Bronchial epithelial cell (primary cell): ENCODE data around the gene SERPINE1. TPM values are rescaled to one million over a fixed set of nuclear protein-coding genes. Genes with fewer than 3 reads are reported as not detected.

Source experiments
- DNase-seq: peaks from one replicate; pipeline ENCODE4 v3.0.0-alpha.2; 2010; ENCODE audit warnings: low read depth
- FAIRE-seq: peaks from 2 replicates; lab custom pipeline; 2011; peaks lifted over from hg19 to GRCh38; lab: Jason Lieb, UNC
- H3K27me3 ChIP-seq: 2 replicates; pipeline ENCODE4 v1.5.1; 2011; ENCODE audit warnings: low read length; ENCODE audit not compliant: control insufficient read depth, insufficient read depth
- H3K36me3 ChIP-seq: 2 replicates; pipeline ENCODE4 v1.5.1; 2011; ENCODE audit warnings: low read length; ENCODE audit not compliant: control insufficient read depth, insufficient read depth
- H3K4me3 ChIP-seq: 2 replicates; pipeline ENCODE4 v1.5.1; 2011; ENCODE audit warnings: mild to moderate bottlenecking, low read depth, low read length, control low read depth
- total RNA-seq: library from RNA; depleted of rRNA; stranded (reverse); fragments of >200 nt; gene quantifications from 2 replicates; pipeline ENCODE4 v1.2.1, GENCODE V29; 2014
- TF ChIP-seq, protein P1 (sequence below): IDR thresholded peaks from 2 replicates; pipeline ENCODE4 v1.5.1; 2011; ENCODE audit warnings: mild to moderate bottlenecking, moderate library complexity, low read length, control low read depth, inconsistent platforms; ENCODE audit not compliant: insufficient read depth, severe bottlenecking

The SERPINE1 gene
- total RNA-seq, 1 donor from 2014 or later, result 54.2 TPM

- peaks cover 32% of the 10 kb centered on the region for H3K36me3 ChIP-seq
- no peak for DNase-seq
- H3K27me3 ChIP-seq, result no peaks in the 10 kb centered on the region
- TF ChIP-seq, protein P1, sequence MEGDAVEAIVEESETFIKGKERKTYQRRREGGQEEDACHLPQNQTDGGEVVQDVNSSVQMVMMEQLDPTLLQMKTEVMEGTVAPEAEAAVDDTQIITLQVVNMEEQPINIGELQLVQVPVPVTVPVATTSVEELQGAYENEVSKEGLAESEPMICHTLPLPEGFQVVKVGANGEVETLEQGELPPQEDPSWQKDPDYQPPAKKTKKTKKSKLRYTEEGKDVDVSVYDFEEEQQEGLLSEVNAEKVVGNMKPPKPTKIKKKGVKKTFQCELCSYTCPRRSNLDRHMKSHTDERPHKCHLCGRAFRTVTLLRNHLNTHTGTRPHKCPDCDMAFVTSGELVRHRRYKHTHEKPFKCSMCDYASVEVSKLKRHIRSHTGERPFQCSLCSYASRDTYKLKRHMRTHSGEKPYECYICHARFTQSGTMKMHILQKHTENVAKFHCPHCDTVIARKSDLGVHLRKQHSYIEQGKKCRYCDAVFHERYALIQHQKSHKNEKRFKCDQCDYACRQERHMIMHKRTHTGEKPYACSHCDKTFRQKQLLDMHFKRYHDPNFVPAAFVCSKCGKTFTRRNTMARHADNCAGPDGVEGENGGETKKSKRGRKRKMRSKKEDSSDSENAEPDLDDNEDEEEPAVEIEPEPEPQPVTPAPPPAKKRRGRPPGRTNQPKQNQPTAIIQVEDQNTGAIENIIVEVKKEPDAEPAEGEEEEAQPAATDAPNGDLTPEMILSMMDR, result no peak
- FAIRE-seq, result no peak
- H3K4me3 ChIP-seq, result no peak overlapping the region
These were observed 6.9 kb downstream of the SERPINE1 start for GRCh38 chr7:101133621-101134398.

DNA sequence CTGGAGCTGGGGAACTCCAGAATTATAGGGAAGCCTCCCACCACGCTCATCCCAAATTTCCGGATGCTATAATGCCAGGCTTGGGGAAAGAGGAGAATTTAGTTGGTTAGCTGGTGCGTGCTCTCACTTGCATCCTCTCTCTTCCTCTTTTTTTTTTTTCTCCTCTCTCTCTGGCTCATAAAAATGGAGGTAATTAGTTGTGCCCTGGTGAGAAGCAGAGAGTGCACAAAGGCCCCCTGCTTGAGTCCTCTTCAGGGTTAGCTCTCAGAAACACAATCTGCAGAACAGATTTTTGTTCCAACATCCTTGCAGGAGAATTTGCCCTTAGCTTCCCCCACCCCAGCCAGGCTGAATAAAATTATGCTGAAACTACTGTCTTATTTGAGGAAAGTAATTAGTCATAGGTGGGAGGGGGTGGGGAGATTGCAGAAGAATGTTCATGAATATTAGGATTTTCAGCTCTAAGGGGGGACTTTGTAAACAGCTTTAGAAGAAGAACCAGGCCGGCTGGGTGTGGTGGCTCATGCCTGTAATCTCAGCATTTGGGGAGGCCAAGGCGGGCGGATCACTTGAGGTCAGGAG is 7.6 kb downstream of the SERPINE1 start:
- Histone ChIP-seq H3K36me3 (peaks cover 30% of the 10 kb centered on the region), H3K4me3 (no peak overlapping the region), H3K27me3 (no peaks in the 10 kb centered on the region)
- TF ChIP-seq, protein P1, result no peak
- DNase-seq (no peak), FAIRE-seq (no peak)

DNA sequence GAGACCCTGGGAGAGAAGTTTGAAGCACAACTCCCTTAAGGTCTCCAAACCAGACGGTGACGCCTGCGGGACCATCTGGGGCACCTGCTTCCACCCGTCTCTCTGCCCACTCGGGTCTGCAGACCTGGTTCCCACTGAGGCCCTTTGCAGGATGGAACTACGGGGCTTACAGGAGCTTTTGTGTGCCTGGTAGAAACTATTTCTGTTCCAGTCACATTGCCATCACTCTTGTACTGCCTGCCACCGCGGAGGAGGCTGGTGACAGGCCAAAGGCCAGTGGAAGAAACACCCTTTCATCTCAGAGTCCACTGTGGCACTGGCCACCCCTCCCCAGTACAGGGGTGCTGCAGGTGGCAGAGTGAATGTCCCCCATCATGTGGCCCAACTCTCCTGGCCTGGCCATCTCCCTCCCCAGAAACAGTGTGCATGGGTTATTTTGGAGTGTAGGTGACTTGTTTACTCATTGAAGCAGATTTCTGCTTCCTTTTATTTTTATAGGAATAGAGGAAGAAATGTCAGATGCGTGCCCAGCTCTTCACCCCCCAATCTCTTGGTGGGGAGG is 10.8 kb downstream of the SERPINE1 start:
- Histone ChIP-seq H3K27me3 (no peaks in the 10 kb centered on the region), H3K4me3 (no peak overlapping the region), H3K36me3 (peaks cover 13% of the 10 kb centered on the region)
- FAIRE-seq (no peak), DNase-seq (no peak)
- TF ChIP-seq, protein P1, result no peak

DNA sequence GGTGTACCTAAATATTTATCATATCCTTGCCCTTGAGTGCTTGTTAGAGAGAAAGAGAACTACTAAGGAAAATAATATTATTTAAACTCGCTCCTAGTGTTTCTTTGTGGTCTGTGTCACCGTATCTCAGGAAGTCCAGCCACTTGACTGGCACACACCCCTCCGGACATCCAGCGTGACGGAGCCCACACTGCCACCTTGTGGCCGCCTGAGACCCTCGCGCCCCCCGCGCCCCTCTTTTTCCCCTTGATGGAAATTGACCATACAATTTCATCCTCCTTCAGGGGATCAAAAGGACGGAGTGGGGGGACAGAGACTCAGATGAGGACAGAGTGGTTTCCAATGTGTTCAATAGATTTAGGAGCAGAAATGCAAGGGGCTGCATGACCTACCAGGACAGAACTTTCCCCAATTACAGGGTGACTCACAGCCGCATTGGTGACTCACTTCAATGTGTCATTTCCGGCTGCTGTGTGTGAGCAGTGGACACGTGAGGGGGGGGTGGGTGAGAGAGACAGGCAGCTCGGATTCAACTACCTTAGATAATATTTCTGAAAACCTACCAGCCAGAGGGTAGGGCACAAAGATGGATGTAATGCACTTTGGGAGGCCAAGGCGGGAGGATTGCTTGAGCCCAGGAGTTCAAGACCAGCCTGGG is 11.4 kb downstream of the SERPINE1 start:
- peak; percentile 97 for DNase-seq
- FAIRE-seq, result no peak
- no peak overlapping the region for H3K4me3 ChIP-seq
- TF ChIP-seq, protein P1, result peak; percentile 63
- H3K36me3 ChIP-seq, result peaks cover 13% of the 10 kb centered on the region
- H3K27me3 ChIP-seq, result no peaks in the 10 kb centered on the region

DNA sequence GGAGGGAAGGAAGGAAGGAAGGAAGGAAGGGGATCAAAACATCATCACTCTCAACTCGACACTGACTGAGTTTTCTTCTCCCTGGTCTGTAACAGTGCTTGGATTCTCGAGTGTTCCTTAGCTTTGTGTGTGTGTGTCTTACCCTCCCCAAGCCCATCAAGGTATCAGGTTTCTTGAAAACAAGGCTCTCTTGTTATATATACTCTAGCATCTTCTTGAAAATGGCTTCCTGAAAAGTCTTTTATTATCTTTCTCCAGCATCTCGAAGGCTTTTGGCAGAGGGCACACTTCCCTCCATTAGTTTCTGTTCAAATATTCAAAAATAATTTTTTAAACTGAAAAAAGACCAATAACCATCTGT is 13.4 kb downstream of the SERPINE1 start:
- no peaks in the 10 kb centered on the region for H3K27me3 ChIP-seq
- peaks cover 9% of the 10 kb centered on the region for H3K36me3 ChIP-seq
- FAIRE-seq (no peak), DNase-seq (no peak)
- no peak overlapping the region for H3K4me3 ChIP-seq
- TF ChIP-seq, protein P1, result no peak
